ENCODE data around the gene SPACA7.

The SPACA7 gene

GRCh38 chr13:112376050-112376681, at the start of gene SPACA7:
Gene SPACA7 (plus strand): TSS chr13:112376355. CDS start chr13:112376386, 31 bp downstream.
- no peak for DNase-seq (ENCODE audit: low read depth)

GRCh38 chr13:112326821-112327370, 49.3 kb upstream of the SPACA7 start:
- DNase-seq (ENCODE audit: low read depth), result no peak

GRCh38 chr13:112328936-112329335, 47.2 kb upstream of the SPACA7 start:
- DNase-seq (ENCODE audit: low read depth), result no peak

- no peak for DNase-seq (ENCODE audit: low read depth)
These were observed 46.8 kb upstream of the SPACA7 start for GRCh38 chr13:112329376-112329775.

GRCh38 chr13:112330066-112330465, 46.1 kb upstream of the SPACA7 start:
- DNase-seq (ENCODE audit: low read depth), result no peak

- DNase-seq (ENCODE audit: low read depth), result no peak
These were observed 45.4 kb upstream of the SPACA7 start for GRCh38 chr13:112330479-112331381.

- DNase-seq (ENCODE audit: low read depth), result no peak
These were observed 44.5 kb upstream of the SPACA7 start for GRCh38 chr13:112331675-112332074.

- no peak for DNase-seq (ENCODE audit: low read depth)
These were observed 43.4 kb upstream of the SPACA7 start for GRCh38 chr13:112332727-112333126.

GRCh38 chr13:112333756-112334543, 42.2 kb upstream of the SPACA7 start:
- no peak for DNase-seq (ENCODE audit: low read depth)

GRCh38 chr13:112335135-112335534, 41.0 kb upstream of the SPACA7 start:
- no peak for DNase-seq (ENCODE audit: low read depth)

GRCh38 chr13:112341446-112341845, 34.7 kb upstream of the SPACA7 start:
- DNase-seq (ENCODE audit: low read depth), result no peak

- DNase-seq (ENCODE audit: low read depth), result no peak
These were observed 34.0 kb upstream of the SPACA7 start for GRCh38 chr13:112341976-112342735.

GRCh38 chr13:112342841-112343361, 33.3 kb upstream of the SPACA7 start:
- no peak for DNase-seq (ENCODE audit: low read depth)

GRCh38 chr13:112343591-112343990, 32.6 kb upstream of the SPACA7 start:
- no peak for DNase-seq (ENCODE audit: low read depth)

- no peak for DNase-seq (ENCODE audit: low read depth)
These were observed 30.4 kb upstream of the SPACA7 start for GRCh38 chr13:112345826-112346172.

GRCh38 chr13:112346173-112346898, 29.8 kb upstream of the SPACA7 start:
- no peak for DNase-seq (ENCODE audit: low read depth)

GRCh38 chr13:112346899-112347229, 29.3 kb upstream of the SPACA7 start:
- DNase-seq (ENCODE audit: low read depth), result no peak

GRCh38 chr13:112347986-112348385, 28.2 kb upstream of the SPACA7 start:
- no peak for DNase-seq (ENCODE audit: low read depth)

GRCh38 chr13:112348642-112349345, 27.4 kb upstream of the SPACA7 start:
- DNase-seq (ENCODE audit: low read depth), result no peak

- no peak for DNase-seq (ENCODE audit: low read depth)
These were observed 26.5 kb upstream of the SPACA7 start for GRCh38 chr13:112349681-112350080.

All from stimulated activated CD8-positive, alpha-beta memory T cell treated with anti-CD3 and anti-CD28 coated beads, Interleukin-12 subunit alpha, Interleukin-12 subunit beta, amount 100 ng/mL, for 1 hour (primary cell).